Hepatocyte (in vitro differentiated cells): Measurements from ENCODE around the gene REM2.

Source experiments
- EZH2 ChIP-seq: fragments of 200-600 bp; sonication (generic); IDR thresholded peaks from 2 replicates; pipeline ENCODE4 v1.6.1; 2016; ENCODE audit warnings: antibody characterized with exemption, mild to moderate bottlenecking, borderline replicate concordance
- TF ChIP-seq, protein P1 (sequence below): fragments of 200-600 bp; sonication (generic); IDR thresholded peaks from 2 replicates; pipeline ENCODE4 v1.5.1; 2016; ENCODE audit warnings: antibody characterized with exemption, mild to moderate bottlenecking; ENCODE audit not compliant: poor library complexity

DNA sequence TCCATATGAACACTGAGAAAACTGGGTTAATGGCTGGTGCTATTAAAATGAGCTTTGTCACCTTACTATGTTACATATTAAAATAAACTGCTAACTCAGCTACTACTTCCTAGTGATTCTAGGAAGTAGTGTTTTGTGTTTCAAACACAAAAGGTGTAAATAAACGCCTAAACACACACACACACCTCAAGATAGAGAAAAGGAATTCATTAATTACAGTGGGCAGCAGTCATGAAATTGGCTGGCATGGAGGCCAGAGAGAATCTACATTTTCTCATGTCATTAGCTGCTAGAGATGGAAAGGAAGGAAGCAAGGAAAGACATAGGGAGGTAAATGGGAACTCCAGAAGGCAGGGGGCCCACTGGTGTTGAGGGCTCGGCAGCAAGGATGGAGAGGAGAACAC lies 46.9 kb downstream of the REM2 start:
- TF ChIP-seq, protein P1, sequence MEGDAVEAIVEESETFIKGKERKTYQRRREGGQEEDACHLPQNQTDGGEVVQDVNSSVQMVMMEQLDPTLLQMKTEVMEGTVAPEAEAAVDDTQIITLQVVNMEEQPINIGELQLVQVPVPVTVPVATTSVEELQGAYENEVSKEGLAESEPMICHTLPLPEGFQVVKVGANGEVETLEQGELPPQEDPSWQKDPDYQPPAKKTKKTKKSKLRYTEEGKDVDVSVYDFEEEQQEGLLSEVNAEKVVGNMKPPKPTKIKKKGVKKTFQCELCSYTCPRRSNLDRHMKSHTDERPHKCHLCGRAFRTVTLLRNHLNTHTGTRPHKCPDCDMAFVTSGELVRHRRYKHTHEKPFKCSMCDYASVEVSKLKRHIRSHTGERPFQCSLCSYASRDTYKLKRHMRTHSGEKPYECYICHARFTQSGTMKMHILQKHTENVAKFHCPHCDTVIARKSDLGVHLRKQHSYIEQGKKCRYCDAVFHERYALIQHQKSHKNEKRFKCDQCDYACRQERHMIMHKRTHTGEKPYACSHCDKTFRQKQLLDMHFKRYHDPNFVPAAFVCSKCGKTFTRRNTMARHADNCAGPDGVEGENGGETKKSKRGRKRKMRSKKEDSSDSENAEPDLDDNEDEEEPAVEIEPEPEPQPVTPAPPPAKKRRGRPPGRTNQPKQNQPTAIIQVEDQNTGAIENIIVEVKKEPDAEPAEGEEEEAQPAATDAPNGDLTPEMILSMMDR = no peak
- TF ChIP-seq EZH2 = no peak
